ENCODE results near the gene BARHL1. TPM values are rescaled to one million over a fixed set of nuclear protein-coding genes. Genes with fewer than 3 reads are reported as not detected.

Gene BARHL1
- total and polyA plus RNA-seq, 2 of the 4 experiments (the other 2 are of a cell fraction), result not detected

- no peaks in the 10 kb centered on the region for H3K36me3 ChIP-seq (ENCODE audit: control insufficient read depth, insufficient read depth, low read length)
- no peak overlapping the region for H4K5ac ChIP-seq (ENCODE audit: low read depth, low read length)
- in situ Hi-C loops (cut with MboI; ENCODE audit: low sequenced_read_pairs) (loop anchor here (5.0 kb wide), 1 partner anchor 70 kb away; no protein-coding TSS in a partner anchor), dilution Hi-C loops (cut with HindIII; ENCODE audit: low sequenced_read_pairs, unreplicated experiment) (no loop called here), intact Hi-C loops (cut with micrococcal nuclease) (loop anchor here (5.0 kb wide), 1 partner anchor 820 kb away; no protein-coding TSS in a partner anchor)
- ATAC-seq (ENCODE audit: low read depth), result no peak
- no peak overlapping the region for H2AK9ac ChIP-seq (replicated peaks; ENCODE audit: low read depth, low read length, poor library complexity)
- H4K91ac ChIP-seq (ENCODE audit: insufficient read depth, low read depth, low read length), result no peak overlapping the region
- no peaks in the 10 kb centered on the region for H3K9me1 ChIP-seq (ENCODE audit: insufficient read depth, low read length)
- no peak overlapping the region for H3K27ac ChIP-seq (ENCODE audit: insufficient read depth, low read length)
- no peak overlapping the region for H2BK120ac ChIP-seq (ENCODE audit: low read depth, low read length)
- no peak overlapping the region for H2AK5ac ChIP-seq (ENCODE audit: low read depth, low read length)
- H3K18ac ChIP-seq (ENCODE audit: low read depth, low read length), result no peak overlapping the region
- POLR2A ChIA-PET (ENCODE audit: unreplicated experiment), result no interaction called here
- CTCF ChIA-PET, result interaction anchor here (1.1 kb wide), 1 partner anchor 9 kb away, joined by 3 read pairs; no protein-coding TSS in a partner anchor
- peaks cover 63% of the 10 kb centered on the region for H3K27me3 ChIP-seq (ENCODE audit: control insufficient read depth, insufficient read depth, low read length)
- H3K4me1 ChIP-seq (ENCODE audit: control insufficient read depth, insufficient read depth, low read length), result no peaks in the 10 kb centered on the region
- no peak for DNase-seq
- TF ChIP-seq RFX5 (IDR thresholded peaks at IDR 0.05; ENCODE audit: low read depth, low read length) (no peak), MAZ (IDR thresholded peaks at IDR 0.05; ENCODE audit: borderline replicate concordance, low read depth, low read length) (no peak), ELK1 (IDR thresholded peaks at IDR 0.05; ENCODE audit: borderline replicate concordance, low read depth, low read length) (no peak), MXI1 (IDR thresholded peaks at IDR 0.05; ENCODE audit: borderline replicate concordance, low read depth, low read length) (no peak), MAFK (IDR thresholded peaks at IDR 0.05; ENCODE audit: low read depth, low read length) (no peak), BHLHE40 (IDR thresholded peaks at IDR 0.05; ENCODE audit: low read depth, low read length) (no peak), USF2 (IDR thresholded peaks at IDR 0.05; ENCODE audit: low read depth, low read length) (no peak), POLR2A (IDR thresholded peaks at IDR 0.05; ENCODE audit: low read depth, low read length) (no peak), FOS (IDR thresholded peaks at IDR 0.05; ENCODE audit: low read depth, low read length) (no peak), SMC3 (IDR thresholded peaks at IDR 0.05; ENCODE audit: low read depth, low read length) (no peak), RAD21 (IDR thresholded peaks at IDR 0.05; ENCODE audit: low read length) (no peak), RCOR1 (IDR thresholded peaks at IDR 0.05; ENCODE audit: insufficient replicate concordance, low read length) (no peak), CTCF (conservative IDR thresholded peaks at IDR 0.05; ENCODE audit: low read depth, low read length) (no peak)
- no peaks in the 10 kb centered on the region for H3K79me1 ChIP-seq (ENCODE audit: low read depth in 1 of 2, low read length in 2 of 2)
- H3K9ac ChIP-seq (ENCODE audit: low read depth, low read length), result no peak overlapping the region
- H2AFZ ChIP-seq (replicated peaks; ENCODE audit: low read length, poor library complexity), result no peak overlapping the region
- H2BK20ac ChIP-seq (ENCODE audit: low read depth, low read length), result no peak overlapping the region
- peaks cover 10% of the 10 kb centered on the region; the same call in 1 of the 2 replicates for H4K20me1 ChIP-seq (ENCODE audit: insufficient read depth, low read length)
- H4K8ac ChIP-seq (ENCODE audit: low read depth in 2 of 2, low read length in 2 of 2), result no peak overlapping the region
- H3K4ac ChIP-seq (ENCODE audit: low read depth, low read length), result no peak overlapping the region
- H2BK15ac ChIP-seq (ENCODE audit: low read depth, low read length), result no peak overlapping the region
- no peak overlapping the region for H3K4me2 ChIP-seq (ENCODE audit: low read depth, low read length)
- H3K9me3 ChIP-seq (ENCODE audit: control insufficient read depth, insufficient read depth, low read length), result no peaks in the 10 kb centered on the region
- H2BK5ac ChIP-seq (ENCODE audit: low read depth, low read length, poor library complexity, severe bottlenecking), result no peak overlapping the region
- no peak overlapping the region for H3K23ac ChIP-seq (ENCODE audit: low read depth, low read length)
- H3K14ac ChIP-seq (replicated peaks; ENCODE audit: low read depth, low read length), result no peak overlapping the region
- no peak overlapping the region for H3K4me3 ChIP-seq (ENCODE audit: insufficient read depth, low read depth, low read length)
- BruUV-seq (replicated peaks), result no TSS peak
- H3K56ac ChIP-seq (ENCODE audit: extremely low read depth, insufficient read depth, low read length), result no peak overlapping the region
Measured at GRCh38 chr9:132577119-132577518, 5.3 kb upstream of the BARHL1 start.

All from IMR-90 (cell line).